Stomach (tissue), 9 donors: Measurements from ENCODE around the gene RPL3. TPM values are rescaled to one million over a fixed set of nuclear protein-coding genes. Genes with fewer than 3 reads are reported as not detected.
A peak's percentile ranks its signal among the peaks of the same experiment; 100 is the strongest.

Experiments
- DNase-seq, 2 donors: peaks; one replicate each; pipeline versions ENCODE4 v3.0.0 to v3.0.0-alpha.2; 2013 to 2019
- H3K27ac ChIP-seq, 5 donors: fragments of 200-600 bp in 4 of 5; sonication (generic) in 4 of 5; one replicate each; pipeline ENCODE4 v1.5.1; 2013 to 2019; ENCODE audit warnings: mild to moderate bottlenecking in 1 of 5, moderate library complexity in 1 of 5
- H3K27me3 ChIP-seq, 3 donors: fragments of 200-600 bp; sonication (generic); one replicate each; pipeline ENCODE4 v1.5.1; 2017 to 2019; ENCODE audit warnings: mixed run types in 1 of 3
- H3K36me3 ChIP-seq, 4 donors: fragments of 200-600 bp; sonication (generic); 1 replicate in 3 of 4; 2 replicates in 1 of 4; pipeline ENCODE4 v1.5.1; 2016 to 2019
- H3K4me1 ChIP-seq, 4 donors: fragments of 200-600 bp; sonication (generic); one replicate each; pipeline ENCODE4 v1.5.1; 2016 to 2019
- H3K4me3 ChIP-seq, 4 donors: fragments of 200-600 bp; sonication (generic) in 3 of 4; one replicate each; pipeline ENCODE4 v1.5.1; 2016 to 2019; ENCODE audit warnings: mild to moderate bottlenecking in 1 of 4
- H3K9me3 ChIP-seq, 4 donors: fragments of 200-600 bp; sonication (generic); one replicate each; pipeline ENCODE4 v1.5.1; 2016 to 2019
- EP300 ChIP-seq: sonication (generic); formaldehyde crosslinking; IDR thresholded peaks from one replicate; pipeline ENCODE4 v1.6.1; 2017; ENCODE audit warnings: antibody characterized with exemption
- POLR2A ChIP-seq, 4 donors: fragments of 450-650 bp; IDR thresholded peaks; one replicate each; pipeline ENCODE4 v1.6.1; 2016; ENCODE audit warnings: antibody characterized with exemption in 4 of 4, control low read depth in 2 of 4, mild to moderate bottlenecking in 1 of 4, moderate library complexity in 1 of 4
- POLR2AphosphoS5 ChIP-seq, 3 donors: sonication (generic); formaldehyde crosslinking; IDR thresholded peaks; one replicate each; pipeline ENCODE4 v1.6.1; 2016; ENCODE audit warnings: antibody characterized with exemption in 3 of 3
- WGBS, 5 donors: extraction: QIAGEN DNeasy Blood & Tissue Kit in 3 of 5; methylation state at CpG; one replicate each; pipeline versions ENCODE4 v1.1.5 to v1.1.7; 2013 to 2018; 5-methylcytosine and 5-hydroxymethylcytosine counted together
- intact Hi-C: fragments of 100-400 bp; cut with DNase I; formaldehyde crosslinking; loops from one replicate; pipeline ENCODE4 v1.15.1; 2023; ENCODE audit warnings: low total_unique reads
- polyA plus RNA-seq, 3 donors: library from polyadenylated mRNA; stranded (reverse); fragments of 200-250 nt; gene quantifications; one replicate each; pipeline ENCODE4 v1.2.3, GENCODE V29; 2013
- total RNA-seq, 5 donors: library from RNA; depleted of rRNA; stranded (reverse); fragments of >200 nt; gene quantifications; one replicate each; pipeline versions ENCODE4 v1.1.0 to v1.2.3, GENCODE V29; 2014 to 2016
- TF ChIP-seq, protein P1 (sequence below), 7 experiments: fragments of 450-650 bp in 4 of 7; fragments of 200-600 bp in 3 of 7; sonication (generic) in 3 of 7; IDR thresholded peaks; one replicate each; pipeline ENCODE4 v1.5.1; 2016 to 2019; ENCODE audit warnings: antibody characterized with exemption in 7 of 7, control low read depth in 2 of 7, mild to moderate bottlenecking in 1 of 7
- donor health status: healthy with polysubstance abuse.
- donor health status: Bipolar disorder and iron deficiency.
- donor health status: healthy.

RPL3 gene
- total and polyA plus RNA-seq, 8 donors, result 940 to 5,267 (median 2,482) TPM

DNA sequence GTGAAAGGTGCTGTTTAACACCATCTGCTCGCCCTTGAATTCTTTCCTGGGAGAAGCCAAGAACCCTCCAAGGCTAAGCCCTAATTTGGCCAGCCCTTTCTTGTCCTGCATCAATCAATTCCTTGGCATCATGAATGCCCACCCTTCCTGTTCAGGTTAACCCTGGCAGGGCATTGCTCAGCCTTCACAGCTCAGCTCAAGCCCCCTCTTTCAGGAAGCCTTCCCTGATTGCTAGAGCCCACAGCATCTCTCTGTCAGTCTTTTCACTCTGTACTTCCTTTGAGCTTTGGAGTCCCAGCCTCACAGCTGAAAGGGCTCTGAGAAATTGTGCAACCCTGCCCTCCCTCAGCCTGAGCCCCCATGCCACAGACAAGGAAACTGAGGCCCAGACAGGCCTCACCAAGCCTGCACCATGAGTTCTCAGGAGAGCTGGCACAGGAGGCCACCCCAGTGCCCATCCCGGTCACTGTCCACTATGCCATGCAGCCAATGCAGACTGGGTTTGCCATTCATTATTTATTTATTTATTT, 16.9 kb downstream of the RPL3 start:
- Histone ChIP-seq H3K9me3 (no peaks in the 10 kb centered on the region), H3K36me3 (no peaks in the 10 kb centered on the region), H3K4me1 (peaks cover 17 to 33% (median 25%) of the 10 kb centered on the region in 4 donors), H3K27ac (no peak overlapping the region), H3K27me3 (no peaks in the 10 kb centered on the region), H3K4me3 (no peak overlapping the region)
- TF ChIP-seq POLR2AphosphoS5 (IDR thresholded peaks at IDR 0.05) (no peak), EP300 (no peak), POLR2A (IDR thresholded peaks at IDR 0.05) (no peak)
- TF ChIP-seq, protein P1, sequence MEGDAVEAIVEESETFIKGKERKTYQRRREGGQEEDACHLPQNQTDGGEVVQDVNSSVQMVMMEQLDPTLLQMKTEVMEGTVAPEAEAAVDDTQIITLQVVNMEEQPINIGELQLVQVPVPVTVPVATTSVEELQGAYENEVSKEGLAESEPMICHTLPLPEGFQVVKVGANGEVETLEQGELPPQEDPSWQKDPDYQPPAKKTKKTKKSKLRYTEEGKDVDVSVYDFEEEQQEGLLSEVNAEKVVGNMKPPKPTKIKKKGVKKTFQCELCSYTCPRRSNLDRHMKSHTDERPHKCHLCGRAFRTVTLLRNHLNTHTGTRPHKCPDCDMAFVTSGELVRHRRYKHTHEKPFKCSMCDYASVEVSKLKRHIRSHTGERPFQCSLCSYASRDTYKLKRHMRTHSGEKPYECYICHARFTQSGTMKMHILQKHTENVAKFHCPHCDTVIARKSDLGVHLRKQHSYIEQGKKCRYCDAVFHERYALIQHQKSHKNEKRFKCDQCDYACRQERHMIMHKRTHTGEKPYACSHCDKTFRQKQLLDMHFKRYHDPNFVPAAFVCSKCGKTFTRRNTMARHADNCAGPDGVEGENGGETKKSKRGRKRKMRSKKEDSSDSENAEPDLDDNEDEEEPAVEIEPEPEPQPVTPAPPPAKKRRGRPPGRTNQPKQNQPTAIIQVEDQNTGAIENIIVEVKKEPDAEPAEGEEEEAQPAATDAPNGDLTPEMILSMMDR (IDR thresholded peaks at IDR 0.05), result no peak
- 86 to 99% (median 96%) methylated on average over 2 of the region's 2 CpGs for WGBS, 5 donors
- intact Hi-C loops, result no loop called here
- DNase-seq, result no peak

DNA sequence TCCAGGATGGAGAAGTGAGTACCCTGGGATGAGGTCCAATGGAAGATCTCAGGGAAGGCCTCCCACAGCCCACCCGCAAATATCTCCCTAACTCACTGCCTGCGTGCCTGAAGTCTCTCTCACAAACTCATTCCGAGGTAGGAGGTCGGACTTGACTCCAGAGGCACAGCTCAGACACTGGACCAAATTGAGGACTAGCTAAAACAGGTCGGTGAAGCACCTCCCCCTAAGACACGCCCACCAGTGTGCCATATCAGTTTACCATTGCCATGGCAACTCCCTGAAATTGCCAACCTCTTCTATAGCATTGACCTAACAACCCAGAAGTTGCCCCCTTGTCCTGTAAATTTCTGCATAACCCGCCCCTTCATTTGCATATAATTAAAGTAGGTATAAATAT, 17.5 kb downstream of the RPL3 start:
- no peaks in the 10 kb centered on the region for H3K36me3 ChIP-seq
- no peaks in the 10 kb centered on the region for H3K27me3 ChIP-seq
- no peak overlapping the region for H3K27ac ChIP-seq
- peaks cover 22 to 38% (median 30%) of the 10 kb centered on the region in 4 donors for H3K4me1 ChIP-seq
- H3K4me3 ChIP-seq, result no peak overlapping the region
- no peaks in the 10 kb centered on the region for H3K9me3 ChIP-seq
- no peak for DNase-seq
- 62 to 75% (median 70%) methylated on average over 6 to 7 of the region's 7 CpGs for WGBS, 5 donors
- TF ChIP-seq POLR2A (IDR thresholded peaks at IDR 0.05), result no peak
- no peak for TF ChIP-seq EP300
- no peak for TF ChIP-seq POLR2AphosphoS5 (IDR thresholded peaks at IDR 0.05)
- TF ChIP-seq, protein P1 (IDR thresholded peaks at IDR 0.05), result no peak
- intact Hi-C loops, result no loop called here

DNA sequence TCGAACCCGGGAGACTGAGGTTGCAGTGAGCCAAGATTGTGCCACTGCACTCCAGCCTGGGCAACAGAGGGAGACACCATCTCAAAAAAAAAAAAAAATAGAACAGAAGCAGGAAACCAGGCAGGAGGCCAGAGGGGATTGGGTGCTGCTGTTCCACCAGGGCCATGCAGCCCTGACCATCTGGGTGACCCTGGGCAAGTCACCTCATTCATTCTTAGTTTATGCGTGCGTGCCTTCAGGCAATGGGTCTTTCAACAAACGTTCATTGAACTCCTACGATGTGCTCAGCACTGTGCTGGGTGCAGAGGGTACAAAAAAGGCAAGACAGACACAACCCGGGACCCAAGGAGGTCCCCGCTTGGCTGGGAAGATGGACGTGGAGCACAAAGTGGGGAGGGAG, 18.3 kb downstream of the RPL3 start:
- Histone ChIP-seq H3K27ac (no peak overlapping the region), H3K4me1 (peaks cover 26 to 46% (median 36%) of the 10 kb centered on the region in 4 donors), H3K36me3 (no peaks in the 10 kb centered on the region), H3K4me3 (no peak overlapping the region), H3K27me3 (no peaks in the 10 kb centered on the region), H3K9me3 (no peaks in the 10 kb centered on the region)
- intact Hi-C loops, result no loop called here
- TF ChIP-seq POLR2A (IDR thresholded peaks at IDR 0.05), result no peak
- no peak for TF ChIP-seq POLR2AphosphoS5 (IDR thresholded peaks at IDR 0.05)
- no peak for TF ChIP-seq EP300
- TF ChIP-seq, protein P1 (IDR thresholded peaks at IDR 0.05), result no peak
- 83 to 91% (median 90%) methylated on average over 9 of the region's 9 CpGs for WGBS, 5 donors
- DNase-seq, result no peak

DNA sequence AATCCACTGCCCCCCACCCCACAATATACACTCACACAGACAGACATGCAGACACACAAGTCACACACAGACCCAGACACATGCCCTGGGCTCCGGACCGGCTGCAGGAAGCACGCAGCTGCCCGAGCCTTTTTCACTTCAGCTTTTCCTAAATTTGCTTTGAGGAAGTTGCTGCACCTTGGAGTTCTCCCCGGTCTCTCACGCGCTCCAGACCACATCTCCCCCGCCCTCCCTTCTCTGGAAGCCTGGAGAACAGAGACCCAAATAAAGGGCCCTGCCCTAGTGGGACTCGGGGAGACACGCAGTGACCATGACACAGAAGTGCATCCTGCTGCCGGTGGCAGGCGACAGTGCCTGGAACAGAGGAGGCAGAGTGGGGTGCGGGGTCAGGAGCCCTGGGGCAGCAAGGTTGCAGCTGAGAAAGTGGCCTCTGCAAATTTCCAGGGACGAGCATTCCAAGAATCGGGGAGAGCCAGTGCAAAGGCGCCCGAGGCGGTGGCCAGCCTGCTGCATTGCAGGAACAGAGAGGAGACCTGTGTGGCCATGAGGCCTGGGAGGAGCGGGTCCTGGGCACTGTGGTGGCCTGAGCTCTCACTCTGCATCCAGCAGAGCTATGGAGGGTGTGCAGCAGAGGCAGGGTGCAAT, 19.1 kb downstream of the RPL3 start:
- intact Hi-C loops, result no loop called here

More for the DNA sequence above, 19.1 kb downstream of the RPL3 start:
- Histone ChIP-seq H3K4me1 (peaks cover 30 to 48% (median 36%) of the 10 kb centered on the region in 4 donors), H3K9me3 (no peaks in the 10 kb centered on the region), H3K4me3 (peak overlapping the region in 1 of 4 donors; percentile 19), H3K27ac (peak overlapping the region in 4 of 5 donors; percentile 25 to 69 (median 43)), H3K36me3 (no peaks in the 10 kb centered on the region), H3K27me3 (no peaks in the 10 kb centered on the region)
- 9 to 20% (median 17%) methylated on average over 19 of the region's 19 CpGs for WGBS, 5 donors
- DNase-seq, result no peak
- TF ChIP-seq EP300, result no peak
- TF ChIP-seq, protein P1 (IDR thresholded peaks at IDR 0.05), result no peak
- TF ChIP-seq POLR2A (IDR thresholded peaks at IDR 0.05), result no peak
- TF ChIP-seq POLR2AphosphoS5 (IDR thresholded peaks at IDR 0.05), result no peak
